Hematopoietic multipotent progenitor cell treated with erythropoietin and hydrocortisone succinate and interleukin-3 and kit ligand, for 4 days (in vitro differentiated cells): Measurements from ENCODE around the gene BACH1.

ENCODE experiments used
- DNase-seq: peaks from one replicate; pipeline ENCODE4 v3.0.0-alpha.2; 2015

BACH1 gene

GRCh38 chr21:29384683-29385359, 86.1 kb downstream of the BACH1 start:
- no peak for DNase-seq

- DNase-seq = no peak
Observed at GRCh38 chr21:29385934-29386520, 87.3 kb downstream of the BACH1 start.

GRCh38 chr21:29386803-29387202, 88.1 kb downstream of the BACH1 start:
- no peak for DNase-seq

- DNase-seq = no peak
Observed at GRCh38 chr21:29387598-29387997, 88.9 kb downstream of the BACH1 start.

- no peak for DNase-seq
Observed at GRCh38 chr21:29389136-29389535, 90.4 kb downstream of the BACH1 start.

GRCh38 chr21:29390778-29391177, 92.1 kb downstream of the BACH1 start:
- no peak for DNase-seq

- no peak for DNase-seq
Observed at GRCh38 chr21:29394051-29394450, 95.3 kb downstream of the BACH1 start.
